GM15510 (cell line): ENCODE results near the gene UBE2Q1.

Experiments
- POLR2A ChIP-seq: IDR thresholded peaks from 3 replicates; pipeline ENCODE4 v1.6.1; 2011; ENCODE audit warnings: borderline replicate concordance; ENCODE audit not compliant: insufficient read length; ENCODE audit errors: extremely low read depth

Gene UBE2Q1

GRCh38 chr1:154547105-154547732 is 11.2 kb downstream of the UBE2Q1 start:
- no peak for TF ChIP-seq POLR2A

- TF ChIP-seq POLR2A = no peak
Observed at GRCh38 chr1:154546264-154547063, 12.0 kb downstream of the UBE2Q1 start.

DNA sequence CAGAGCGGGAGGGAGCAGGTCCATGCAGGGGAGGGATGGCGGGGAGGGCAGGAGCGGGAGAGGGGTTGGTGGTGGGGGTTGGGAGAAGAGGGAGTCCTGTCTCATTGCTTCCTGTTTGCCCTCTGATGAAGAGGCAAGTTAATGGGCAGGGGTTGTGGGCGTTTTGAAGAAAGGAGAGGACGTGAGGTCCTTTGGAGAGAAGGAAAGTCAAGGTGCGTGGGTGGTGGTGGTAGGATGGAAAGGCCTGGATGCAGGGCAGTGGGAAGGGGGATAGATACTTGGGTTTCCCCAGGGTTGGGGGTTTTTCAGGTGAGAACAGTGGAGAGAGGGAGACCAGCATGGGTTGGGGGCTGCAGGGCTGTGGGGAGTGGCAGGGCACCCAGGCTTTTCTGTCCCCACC is 17.2 kb downstream of the UBE2Q1 start:
- TF ChIP-seq POLR2A = no peak

DNA sequence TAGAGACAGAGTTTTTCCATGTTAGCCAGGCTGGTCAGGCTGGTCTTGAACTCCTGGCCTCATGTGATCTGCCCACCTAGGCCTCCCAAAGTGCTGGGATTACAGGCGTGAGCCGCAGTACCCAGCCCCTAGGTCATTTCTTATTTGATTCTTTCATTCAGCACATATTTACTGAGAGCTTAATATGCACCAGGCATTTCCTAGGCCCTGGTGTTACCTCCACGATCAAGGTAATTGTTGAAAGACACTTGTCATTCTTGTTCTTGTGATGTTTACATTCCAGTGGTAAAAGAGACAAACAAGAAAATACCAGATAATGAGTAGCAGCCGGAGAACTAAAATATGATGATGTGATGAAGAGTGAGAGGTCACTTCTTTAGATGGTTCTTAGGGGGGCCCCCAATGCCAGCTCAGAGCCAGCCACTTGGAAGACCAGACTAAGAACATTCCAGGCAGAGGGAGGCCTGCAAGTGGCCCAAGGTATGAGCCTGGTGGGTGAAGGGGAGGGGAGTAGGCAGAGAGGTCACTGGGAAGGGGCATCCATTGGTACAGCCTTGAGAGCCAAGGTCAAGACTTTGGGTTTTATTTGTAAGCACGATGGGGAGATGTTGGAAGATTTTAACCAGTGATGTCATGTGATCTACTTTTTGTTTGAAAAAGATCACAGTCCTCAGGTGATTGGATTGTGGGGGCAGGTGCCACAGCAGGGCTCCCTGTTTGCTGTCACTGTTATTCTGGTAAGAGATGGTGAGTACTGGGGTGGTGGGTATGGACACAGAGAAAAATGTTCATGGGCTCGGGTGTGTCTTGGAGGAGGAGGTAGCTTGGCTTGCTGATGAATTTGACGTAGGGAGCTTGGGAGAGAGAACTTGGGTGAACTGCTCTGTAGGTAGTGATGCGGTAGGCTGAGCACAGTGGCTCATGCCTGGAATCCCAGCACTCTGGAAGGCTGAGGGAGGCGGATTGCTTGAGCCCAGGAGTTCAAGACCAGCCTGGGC is 18.7 kb downstream of the UBE2Q1 start:
- no peak for TF ChIP-seq POLR2A

- TF ChIP-seq POLR2A = no peak
Observed at GRCh38 chr1:154536570-154536969, 21.9 kb downstream of the UBE2Q1 start.

DNA sequence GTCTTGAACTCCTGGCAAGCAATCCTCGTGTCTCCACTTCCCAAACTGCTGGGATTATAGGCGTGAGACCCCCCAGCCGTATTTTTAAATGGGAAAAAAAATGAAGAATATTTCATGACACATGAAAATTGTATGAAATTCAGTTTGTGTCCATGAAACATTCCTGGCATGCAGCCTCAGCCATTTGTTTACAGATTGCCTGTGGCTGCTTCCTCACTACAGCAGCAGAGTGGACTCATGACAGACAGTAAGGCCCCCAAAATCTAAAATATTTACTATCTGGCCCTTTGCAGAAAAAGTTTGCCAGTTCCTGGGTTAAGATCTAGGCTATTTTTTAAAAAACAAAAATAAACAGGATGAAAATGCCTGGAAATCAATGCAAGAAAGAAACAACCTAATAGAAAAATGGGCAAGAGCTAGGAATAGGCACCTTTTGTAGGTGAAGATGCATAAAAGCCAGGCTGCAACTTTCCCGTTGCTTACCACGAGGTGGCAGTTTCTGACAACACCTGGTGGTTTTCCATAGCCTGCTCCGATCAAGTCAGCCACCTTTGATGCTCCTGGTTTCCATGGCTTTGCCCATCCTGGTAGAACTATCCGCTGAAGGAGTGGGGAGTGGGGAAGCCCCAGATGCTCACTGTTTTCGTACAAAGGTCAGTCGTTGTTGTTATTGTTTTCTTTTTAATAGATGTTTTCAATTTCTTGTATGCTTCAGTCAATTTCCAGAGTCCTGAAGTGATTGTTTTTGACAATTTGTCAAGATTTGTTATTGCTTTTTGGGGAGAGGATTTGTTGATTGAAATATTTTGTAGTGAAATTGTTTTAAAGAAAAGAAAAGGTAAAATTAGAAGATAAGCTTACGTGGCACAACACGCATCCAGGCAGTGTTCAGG is 24.3 kb downstream of the UBE2Q1 start:
- no peak for TF ChIP-seq POLR2A

GRCh38 chr1:154529308-154529707 is 29.2 kb downstream of the UBE2Q1 start:
- no peak for TF ChIP-seq POLR2A

- TF ChIP-seq POLR2A = no peak
Observed at GRCh38 chr1:154527192-154527591, 31.3 kb downstream of the UBE2Q1 start.

- TF ChIP-seq POLR2A = no peak
Observed at GRCh38 chr1:154524881-154525280, 33.6 kb downstream of the UBE2Q1 start.

DNA sequence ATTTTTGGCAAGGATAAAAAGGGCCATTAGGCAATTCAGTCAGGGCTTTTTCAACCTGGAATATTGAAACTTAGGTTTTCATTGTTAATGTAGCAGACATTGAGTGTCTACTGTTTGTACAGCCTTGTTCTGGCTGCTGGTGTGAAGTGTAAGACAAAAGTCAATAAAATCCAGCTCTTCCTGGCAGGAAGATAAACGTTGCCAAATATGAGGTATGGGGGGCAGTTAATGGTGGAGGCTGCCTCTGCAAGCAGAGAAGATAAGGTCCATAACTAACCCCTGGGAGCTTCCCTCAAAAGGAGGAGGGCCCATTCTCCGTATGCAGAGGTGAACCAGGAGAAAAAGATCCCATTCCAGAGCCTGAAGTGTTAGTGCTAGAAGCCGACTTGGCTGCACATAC is 36.8 kb downstream of the UBE2Q1 start:
- no peak for TF ChIP-seq POLR2A

GRCh38 chr1:154520333-154520732 is 38.1 kb downstream of the UBE2Q1 start:
- TF ChIP-seq POLR2A = no peak

DNA sequence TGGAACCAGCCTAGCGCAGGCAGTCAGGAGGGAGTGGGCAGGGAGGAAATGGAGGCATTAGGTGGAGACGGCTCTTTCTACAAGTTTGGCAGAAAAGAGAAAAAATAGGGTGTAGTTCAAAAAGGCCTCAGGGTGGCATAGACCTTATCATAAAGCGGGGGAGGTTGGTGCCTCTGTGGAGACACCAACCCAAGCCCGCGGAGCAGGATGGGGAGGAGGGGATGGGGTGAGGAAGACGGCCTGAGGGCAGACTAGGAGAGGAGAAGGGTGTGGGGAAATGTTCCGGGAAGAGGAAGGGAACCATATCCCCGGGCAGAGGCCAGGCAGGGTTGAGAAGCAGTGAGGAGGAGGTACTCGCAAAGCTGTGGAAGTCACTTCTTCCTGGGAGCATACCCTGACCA is 38.9 kb downstream of the UBE2Q1 start:
- TF ChIP-seq POLR2A = no peak

GRCh38 chr1:154517661-154518060 is 40.8 kb downstream of the UBE2Q1 start:
- TF ChIP-seq POLR2A = no peak

DNA sequence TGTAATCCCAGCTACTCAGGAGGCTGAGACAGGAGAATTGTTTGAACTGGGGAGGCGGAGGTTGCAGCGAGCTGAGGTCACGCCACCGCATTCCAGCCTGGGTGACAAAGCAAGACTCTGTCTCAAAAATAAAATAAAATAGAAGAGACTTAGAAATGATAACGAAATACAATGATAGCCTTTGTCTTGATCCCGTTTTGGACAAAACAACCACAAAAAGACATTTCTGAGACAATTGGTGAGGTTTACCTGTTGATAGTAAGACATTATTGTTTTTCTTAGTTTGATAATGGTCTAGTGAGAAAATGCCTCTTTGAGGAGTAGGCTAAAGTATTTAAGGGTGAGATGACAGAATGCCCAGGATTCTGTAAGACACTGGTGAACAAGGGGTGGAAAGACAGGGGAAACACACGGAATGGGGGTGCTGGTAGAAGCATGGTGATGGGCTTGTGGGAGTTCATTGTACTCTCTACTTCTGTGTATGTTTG is 44.4 kb downstream of the UBE2Q1 start:
- TF ChIP-seq POLR2A = no peak
